Measurements from ENCODE around the gene RASGRP4.
"Not testable (repeated sequence)": the region's sequence is repeated elsewhere in the genome, so short reads cannot be mapped to it uniquely, and the experiment has no call there.

RASGRP4 gene

DNA sequence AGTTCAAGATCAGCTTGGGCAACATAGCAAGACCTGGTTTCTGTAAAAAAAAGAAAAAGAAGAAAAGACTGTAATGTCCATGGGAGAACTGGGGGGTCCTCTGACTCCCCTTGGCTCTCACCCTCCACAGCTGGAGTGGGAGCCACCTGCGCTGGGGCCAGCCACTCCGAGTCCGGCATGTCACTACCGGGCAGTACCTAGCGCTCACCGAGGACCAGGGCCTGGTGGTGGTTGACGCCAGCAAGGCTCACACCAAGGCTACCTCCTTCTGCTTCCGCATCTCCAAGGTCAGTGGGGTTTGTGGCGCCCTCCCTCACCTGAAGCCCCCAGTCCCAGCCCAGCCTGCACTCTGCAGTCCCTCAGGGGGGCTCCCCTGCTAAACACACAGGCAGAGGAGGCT, 22.2 kb upstream of the RASGRP4 start:
- no peak for DNase-seq (ENCODE audit: low read depth, low spot score)

- no peak for DNase-seq (ENCODE audit: low read depth, low spot score)
Measured at GRCh38 chr19:38445362-38445761, 19.3 kb upstream of the RASGRP4 start.

DNA sequence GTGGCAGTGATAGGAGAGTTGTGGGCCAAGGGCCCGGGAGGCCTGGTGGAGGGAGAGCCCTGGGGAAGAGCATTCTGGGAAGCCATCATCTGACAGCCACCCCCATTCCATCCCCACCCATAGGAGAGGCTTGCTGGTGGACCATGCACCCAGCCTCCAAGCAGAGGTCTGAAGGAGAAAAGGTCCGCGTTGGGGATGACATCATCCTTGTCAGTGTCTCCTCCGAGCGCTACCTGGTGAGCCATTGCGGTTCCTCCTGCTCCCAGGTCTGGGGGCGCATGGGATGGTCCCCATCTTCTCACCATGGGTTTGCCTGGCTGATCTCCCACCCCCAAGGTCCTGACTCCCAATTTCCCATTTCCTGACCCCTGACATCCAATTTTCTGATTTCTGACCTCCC, 18.0 kb upstream of the RASGRP4 start:
- DNase-seq (ENCODE audit: low read depth, low spot score), result no peak

GRCh38 chr19:38443458-38443999, 17.5 kb upstream of the RASGRP4 start:
- no peak for DNase-seq (ENCODE audit: low read depth, low spot score)

GRCh38 chr19:38442736-38443135, 16.7 kb upstream of the RASGRP4 start:
- DNase-seq (ENCODE audit: low read depth, low spot score), result no peak

DNA sequence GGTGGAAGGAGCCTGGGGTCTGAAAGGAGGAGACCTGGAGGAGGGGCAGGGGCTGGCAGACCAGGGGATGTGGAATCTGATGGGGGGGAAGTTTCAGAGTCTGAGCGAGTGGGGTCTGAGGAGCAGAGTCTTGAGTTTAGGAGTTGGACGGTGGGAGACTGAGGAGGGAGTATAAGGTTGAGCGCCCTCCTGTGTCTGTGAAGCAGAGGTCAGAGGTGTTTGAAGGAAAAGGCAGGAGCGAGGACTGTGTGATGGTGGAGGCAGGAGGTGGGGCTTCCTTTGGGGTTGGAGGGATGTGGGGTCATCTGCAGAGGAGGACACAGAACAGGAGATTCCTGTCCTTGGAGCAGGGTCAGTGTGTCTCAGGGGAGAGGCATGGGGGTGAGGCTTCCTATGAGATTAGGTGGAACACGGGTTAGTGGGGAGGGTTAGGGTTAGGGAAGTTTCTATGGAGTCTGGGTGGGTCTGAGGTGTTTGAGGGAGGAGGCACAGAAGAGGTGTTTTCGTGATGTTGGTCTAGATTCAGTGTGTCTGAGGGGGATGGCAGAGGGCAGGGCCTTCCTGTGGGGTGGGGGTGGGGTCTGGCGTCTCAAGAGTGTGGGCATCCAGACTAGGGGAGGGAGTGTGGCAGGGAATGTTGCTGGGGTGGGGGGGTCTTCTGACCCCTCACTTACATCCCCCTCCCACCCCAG, 15.8 kb upstream of the RASGRP4 start:
- DNase-seq (ENCODE audit: low read depth, low spot score), result no peak

DNA sequence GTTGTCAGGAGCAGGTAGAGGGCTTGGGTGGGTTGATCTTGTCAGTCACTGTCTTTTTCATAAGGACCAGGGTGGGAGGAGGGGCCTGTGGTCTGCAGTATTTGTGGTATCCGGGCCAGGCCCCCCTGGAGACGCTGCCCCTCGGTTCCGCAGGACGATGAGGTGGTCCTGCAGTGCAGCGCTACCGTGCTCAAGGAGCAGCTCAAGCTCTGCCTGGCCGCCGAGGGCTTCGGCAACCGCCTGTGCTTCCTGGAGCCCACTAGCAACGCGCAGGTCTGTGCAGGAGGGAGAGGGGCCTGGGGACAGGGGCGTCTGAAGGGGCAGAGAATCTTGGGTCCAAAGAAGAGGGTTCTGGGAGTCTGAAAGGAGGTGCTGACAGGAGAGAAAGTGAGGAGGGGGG, 14.6 kb upstream of the RASGRP4 start:
- DNase-seq (ENCODE audit: low read depth, low spot score), result no peak

GRCh38 chr19:38437917-38438316, 11.9 kb upstream of the RASGRP4 start:
- no peak for DNase-seq (ENCODE audit: low read depth, low spot score)

GRCh38 chr19:38437295-38437694, 11.3 kb upstream of the RASGRP4 start:
- DNase-seq (ENCODE audit: low read depth, low spot score), result no peak

DNA sequence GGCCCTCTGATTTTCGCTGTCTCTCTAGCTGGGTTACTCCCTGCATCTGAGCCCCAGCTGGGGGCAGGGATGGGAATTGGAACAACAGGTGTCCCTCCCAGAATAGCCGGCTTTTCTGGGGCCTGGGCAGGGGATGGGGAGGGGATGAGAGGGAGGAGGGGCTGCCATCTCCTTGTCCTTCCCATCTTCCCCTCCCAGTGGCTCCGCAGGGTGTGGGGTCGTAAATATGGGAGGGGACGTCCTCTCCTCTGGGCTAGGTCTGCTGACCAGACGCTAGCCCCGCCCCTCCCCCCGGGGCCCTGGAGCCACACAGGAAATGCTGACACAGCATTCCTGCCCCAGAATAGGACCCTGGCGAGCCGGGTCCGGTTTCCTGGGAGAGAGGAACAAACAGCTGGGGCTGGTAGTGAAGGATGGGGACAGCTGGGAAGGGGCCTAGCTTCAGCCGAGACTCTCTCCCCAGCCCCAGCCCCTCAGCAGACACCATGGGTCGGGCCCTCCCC, 8.6 kb upstream of the RASGRP4 start:
- DNase-seq (ENCODE audit: low read depth, low spot score), result no peak

- peak; percentile 24 for DNase-seq (ENCODE audit: low read depth, low spot score)
Measured at GRCh38 chr19:38433268-38433733, 7.3 kb upstream of the RASGRP4 start, which contains the start of gene RYR1. Gene RYR1 (plus strand): TSS chr19:38433691. CDS start chr19:38433830, 139 bp downstream.

DNA sequence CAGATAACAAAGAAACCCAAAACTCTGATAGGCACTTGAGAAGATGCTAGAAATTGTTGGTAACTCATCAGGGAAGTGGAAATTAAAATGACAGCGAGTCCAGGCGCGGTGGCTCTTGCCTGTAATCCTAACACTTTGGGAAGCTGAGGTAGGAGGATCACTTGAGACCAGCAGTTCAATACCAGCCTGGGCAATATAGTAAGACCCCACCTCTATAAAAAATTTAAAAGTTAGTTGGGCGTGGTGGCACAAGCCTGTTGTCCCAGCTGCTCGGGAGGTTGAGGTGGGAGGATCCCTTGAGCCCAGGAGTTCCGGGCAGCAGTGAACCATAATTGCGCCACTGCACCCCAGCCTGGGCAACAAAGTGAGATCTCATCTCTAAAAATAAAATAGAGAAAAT, 4.9 kb upstream of the RASGRP4 start:
- DNase-seq (ENCODE audit: low read depth, low spot score), result no peak

DNA sequence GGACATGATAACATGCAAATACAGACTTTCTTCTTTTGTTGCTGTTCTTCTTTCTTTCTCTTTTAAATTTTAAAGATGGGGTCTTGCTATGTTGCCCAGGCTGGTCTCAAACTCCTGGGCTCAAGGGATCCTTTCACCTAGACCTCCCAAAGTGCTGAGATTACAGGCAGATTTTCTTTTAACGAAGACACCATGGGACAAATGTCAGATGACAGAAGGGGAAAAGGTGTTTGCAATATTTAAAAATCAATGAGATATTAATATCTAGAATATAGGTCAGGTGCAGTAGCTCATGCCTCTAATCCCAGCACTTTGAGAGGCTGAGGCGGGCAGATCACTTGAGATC, 3.8 kb upstream of the RASGRP4 start:
- no peak for DNase-seq (ENCODE audit: low read depth, low spot score)

DNA sequence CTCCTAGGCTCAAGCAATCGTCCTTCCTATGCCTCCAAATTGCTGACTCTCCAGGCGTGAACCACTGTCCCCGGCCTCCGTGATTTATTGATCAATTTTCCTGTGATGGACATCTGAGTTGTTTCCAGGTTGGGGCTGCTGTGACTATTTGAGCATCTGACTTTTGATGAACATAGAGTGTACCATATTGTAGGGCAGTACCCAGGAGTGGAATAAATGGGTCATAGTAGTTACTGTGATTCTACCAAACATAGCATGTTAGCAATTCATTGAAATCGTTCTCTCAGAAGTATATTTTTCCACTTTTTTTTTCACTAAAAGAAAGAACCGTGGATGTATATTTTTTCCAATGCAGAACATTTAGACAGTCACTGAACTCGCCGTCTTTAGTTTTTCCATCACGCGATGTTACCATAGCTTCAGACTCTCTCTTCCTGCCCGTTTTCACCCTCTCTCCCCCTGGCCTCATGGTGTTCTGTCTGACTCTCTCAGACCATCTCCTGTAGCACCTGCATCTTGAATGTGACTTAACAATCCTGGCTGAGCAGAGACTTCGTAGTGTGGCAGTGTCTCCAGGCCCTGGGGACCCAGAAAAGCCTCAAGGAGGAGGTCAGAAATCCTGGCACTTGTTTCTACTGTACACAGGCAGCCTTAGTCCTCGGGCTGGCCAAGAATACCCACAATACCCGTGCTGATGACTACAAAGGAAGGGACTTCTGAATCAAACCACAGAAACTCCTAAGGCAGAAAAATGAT, 3.2 kb upstream of the RASGRP4 start:
- DNase-seq (ENCODE audit: low read depth, low spot score), result no peak

GRCh38 chr19:38427035-38427677, 1.1 kb upstream of the RASGRP4 start:
- DNase-seq (ENCODE audit: low read depth, low spot score), result not testable (repeated sequence)

GRCh38 chr19:38425222-38425809, 703 bp downstream of the RASGRP4 start:
- no peak for DNase-seq (ENCODE audit: low read depth, low spot score)

- DNase-seq (ENCODE audit: low read depth, low spot score), result no peak
Measured at GRCh38 chr19:38424272-38424671, 1.7 kb downstream of the RASGRP4 start.

DNA sequence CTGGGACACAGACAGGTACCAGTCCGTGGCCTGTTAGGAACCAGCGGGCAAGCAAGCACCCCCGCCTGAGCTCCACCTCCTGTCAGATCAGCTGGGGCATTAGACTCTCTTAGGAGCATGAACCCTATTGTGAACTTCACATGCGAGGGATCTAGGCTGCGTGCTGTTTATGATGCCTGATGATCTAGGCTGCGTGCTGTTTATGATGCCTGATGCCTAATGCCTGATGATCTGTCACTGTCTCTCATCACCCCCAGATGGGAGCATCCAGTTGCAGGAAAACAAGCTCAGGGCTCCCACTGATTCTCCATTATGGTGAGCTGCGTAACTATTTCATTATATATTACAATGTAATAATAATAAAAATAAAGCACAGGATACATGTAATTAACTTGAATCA, 3.6 kb downstream of the RASGRP4 start:
- DNase-seq (ENCODE audit: low read depth, low spot score), result no peak

GRCh38 chr19:38421856-38422255, 4.2 kb downstream of the RASGRP4 start:
- DNase-seq (ENCODE audit: low read depth, low spot score), result no peak

- no peak for DNase-seq (ENCODE audit: low read depth, low spot score)
Measured at GRCh38 chr19:38420935-38421334, 5.1 kb downstream of the RASGRP4 start.

GRCh38 chr19:38417544-38418506, 8.2 kb downstream of the RASGRP4 start:
- peak; percentile 19 for DNase-seq (ENCODE audit: low read depth, low spot score)

Measured in astrocyte of the hippocampus (primary cell).